NCI-H2171 treated with DMSO at 0.1 percent for 48 hours (cell line): Measurements from ENCODE around the gene TIPARP.
"Not testable (repeated sequence)": the region's sequence is repeated elsewhere in the genome, so short reads cannot be mapped to it uniquely, and the experiment has no call there.

Source experiments
- DNase-seq: peaks from one replicate; lab custom pipeline; 2025; lab: John Stamatoyannopoulos, UW

The TIPARP gene

GRCh38 chr3:156649681-156650080, 24.7 kb upstream of the TIPARP start:
- DNase-seq: no peak

- DNase-seq: not testable (repeated sequence)
These were observed 21.7 kb upstream of the TIPARP start for GRCh38 chr3:156652661-156653060.

- no peak for DNase-seq
These were observed 19.6 kb upstream of the TIPARP start for GRCh38 chr3:156654834-156655233.

GRCh38 chr3:156655819-156656550, 18.4 kb upstream of the TIPARP start:
- DNase-seq: no peak

- DNase-seq: no peak
These were observed 16.9 kb upstream of the TIPARP start for GRCh38 chr3:156657440-156657839.

GRCh38 chr3:156657862-156658731, 16.3 kb upstream of the TIPARP start:
- DNase-seq: no peak

- DNase-seq: no peak
These were observed 15.7 kb upstream of the TIPARP start for GRCh38 chr3:156658732-156659090.

GRCh38 chr3:156659260-156659659, 15.1 kb upstream of the TIPARP start:
- DNase-seq: no peak

- no peak for DNase-seq
These were observed 13.2 kb upstream of the TIPARP start for GRCh38 chr3:156661155-156661554.

- no peak for DNase-seq
These were observed 10.2 kb upstream of the TIPARP start for GRCh38 chr3:156664011-156664830.

GRCh38 chr3:156664831-156665178, 9.6 kb upstream of the TIPARP start:
- DNase-seq: no peak

GRCh38 chr3:156665291-156665690, 9.1 kb upstream of the TIPARP start:
- DNase-seq: no peak

- DNase-seq: no peak
These were observed 8.3 kb upstream of the TIPARP start for GRCh38 chr3:156666073-156666472.

GRCh38 chr3:156668073-156668763, 6.2 kb upstream of the TIPARP start:
- no peak for DNase-seq

GRCh38 chr3:156670077-156670476, 4.3 kb upstream of the TIPARP start:
- DNase-seq: no peak

- DNase-seq: no peak
These were observed 3.7 kb upstream of the TIPARP start for GRCh38 chr3:156670652-156671051.

- no peak for DNase-seq
These were observed 701 bp upstream of the TIPARP start for GRCh38 chr3:156673732-156674045.

GRCh38 chr3:156674911-156675829, 780 bp downstream of the TIPARP start:
- DNase-seq: peak; percentile 70

GRCh38 chr3:156675830-156676767, 1.7 kb downstream of the TIPARP start:
- peak; percentile 70 for DNase-seq
